B cell (primary cell): ENCODE measurements around the gene MMP2. TPM values are rescaled to one million over a fixed set of nuclear protein-coding genes. Genes with fewer than 3 reads are reported as not detected.

Source experiments
- ATAC-seq: fragments of 200-7000 bp; cut with Tn5 transposase; one replicate; pipeline ENCODE4 v1.10.0; 2021; ENCODE audit warnings: low read depth, mild to moderate bottlenecking, moderate number of reproducible peaks, moderate library complexity
- CTCF ChIA-PET: fragments of 350-600 bp; sonication (Branson Sonifier 250); formaldehyde crosslinking; loops from one replicate; lab custom pipeline; 2021; ENCODE audit warnings: antibody characterized with exemption, inconsistent platforms; lab: Charles Lee
- POLR2A ChIA-PET: fragments of 350-600 bp; sonication (Branson Sonifier 250); formaldehyde crosslinking; loops from one replicate; lab custom pipeline; 2021; ENCODE audit warnings: antibody characterized with exemption; lab: Charles Lee
- DNase-seq: peaks from one replicate; pipeline ENCODE4 v3.0.0; 2013
- H2AFZ ChIP-seq: 2 replicates; pipeline ENCODE4 v1.6.1; 2012; ENCODE audit warnings: mild to moderate bottlenecking, low read depth, low read length; ENCODE audit not compliant: insufficient read depth, poor library complexity, severe bottlenecking
- H3K27ac ChIP-seq, 2 donors: 1 replicate in 1 of 2; 2 replicates in 1 of 2; pipeline ENCODE4 v1.5.1; 2012 to 2013; ENCODE audit warnings: low read length in 2 of 2, mild to moderate bottlenecking in 2 of 2, moderate library complexity in 1 of 2
- H3K27me3 ChIP-seq, 4 experiments: fragments of 200-600 bp in 1 of 4; sonication (generic) in 1 of 4; replicated peaks in 1 of 4; 1 replicate in 2 of 4; 2 replicates in 2 of 4; pipeline versions ENCODE4 v1.6.1 to v1.7.0; 2013 to 2016; ENCODE audit warnings: low read length in 3 of 4, mild to moderate bottlenecking in 2 of 4, mixed read lengths in 1 of 4, moderate library complexity in 1 of 4; ENCODE audit not compliant: insufficient read depth in 4 of 4, control insufficient read depth in 3 of 4; ENCODE audit errors: control extremely low read depth in 1 of 4
- H3K36me3 ChIP-seq, 2 experiments: replicated peaks in 1 of 2; 1 replicate in 1 of 2; 2 replicates in 1 of 2; pipeline versions ENCODE4 v1.6.1 to v1.7.1; 2013; ENCODE audit warnings: low read length in 1 of 2; ENCODE audit not compliant: insufficient read depth in 2 of 2, control insufficient read depth in 1 of 2; ENCODE audit errors: control extremely low read depth in 1 of 2, extremely low read depth in 1 of 2
- H3K4me1 ChIP-seq, 2 donors: fragments of 200-600 bp in 1 of 2; sonication (generic) in 1 of 2; 1 replicate in 1 of 2; 2 replicates in 1 of 2; pipeline versions ENCODE4 v1.5.1 to v1.6.1; 2013 to 2017; ENCODE audit warnings: low read length in 2 of 2; ENCODE audit not compliant: control insufficient read depth in 2 of 2, insufficient read depth in 2 of 2
- H3K4me2 ChIP-seq: replicated peaks from 2 replicates; pipeline ENCODE3; 2012; ENCODE audit warnings: mild to moderate bottlenecking, low read depth, low read length; ENCODE audit not compliant: poor library complexity, severe bottlenecking
- H3K4me3 ChIP-seq, 5 experiments: fragments of 200-600 bp in 1 of 5; sonication (generic) in 1 of 5; 1 replicate in 3 of 5; 2 replicates in 2 of 5; pipeline versions ENCODE4 v1.5.1 to v1.7.0; 2011 to 2016; ENCODE audit warnings: low read length in 4 of 5, mild to moderate bottlenecking in 4 of 5, low read depth in 2 of 5, control low read depth in 1 of 5, moderate library complexity in 1 of 5; ENCODE audit not compliant: insufficient read depth in 1 of 5; ENCODE audit errors: control extremely low read depth in 1 of 5, extremely low read depth in 1 of 5
- H3K79me2 ChIP-seq: fragments of 200-600 bp; sonication (generic); one replicate; pipeline ENCODE4 v1.6.0; 2016; ENCODE audit warnings: low read length; ENCODE audit not compliant: control insufficient read depth, insufficient read depth
- H3K9ac ChIP-seq: fragments of 200-600 bp; sonication (generic); 2 replicates; pipeline ENCODE4 v1.6.1; 2017; ENCODE audit warnings: mild to moderate bottlenecking, low read length, moderate library complexity
- H3K9me3 ChIP-seq, 3 donors: one replicate each; pipeline versions ENCODE4 v1.6.1 to v1.7.1; 2013; ENCODE audit warnings: low read length in 2 of 3; ENCODE audit not compliant: control insufficient read depth in 2 of 3, insufficient read depth in 1 of 3; ENCODE audit errors: control extremely low read depth in 1 of 3
- H4K20me1 ChIP-seq: 2 replicates; pipeline ENCODE4 v1.6.0; 2012; ENCODE audit warnings: mild to moderate bottlenecking, low read length; ENCODE audit not compliant: insufficient read depth, control insufficient read depth, poor library complexity, severe bottlenecking
- H3K27ac Mint-ChIP-seq: one replicate; pipeline ENCODE4 v1.8.0; 2021; ENCODE audit warnings: mixed read lengths
- H3K27me3 Mint-ChIP-seq: one replicate; pipeline ENCODE4 v1.8.0; 2021; ENCODE audit warnings: mixed read lengths
- H3K4me1 Mint-ChIP-seq: one replicate; pipeline ENCODE4 v1.8.0; 2021; ENCODE audit warnings: mixed read lengths
- H3K4me3 Mint-ChIP-seq: one replicate; pipeline ENCODE4 v1.8.0; 2021; ENCODE audit warnings: mixed read lengths
- H3K9me3 Mint-ChIP-seq: one replicate; pipeline ENCODE4 v1.8.0; 2022; ENCODE audit warnings: mixed read lengths; ENCODE audit not compliant: insufficient read depth
- CTCF ChIP-seq: fragments of 200-600 bp; IDR thresholded peaks from one replicate; pipeline ENCODE4 v1.8.0; 2022; ENCODE audit warnings: antibody characterized with exemption, mild to moderate bottlenecking
- EZH2 ChIP-seq: IDR thresholded peaks from 2 replicates; pipeline ENCODE4 v1.6.1; 2012; ENCODE audit warnings: borderline replicate concordance, low read depth, mild to moderate bottlenecking, moderate library complexity, low read length; ENCODE audit not compliant: insufficient read depth, poor library complexity, severe bottlenecking
- WGBS: methylation state at CpG from one replicate; pipeline ENCODE4 v1.1.5; 2013; ENCODE audit warnings: missing lambda C conversion rate; ENCODE audit not compliant: insufficient coverage; 5-methylcytosine and 5-hydroxymethylcytosine counted together
- intact Hi-C: fragments of 100-400 bp; cut with micrococcal nuclease; formaldehyde crosslinking; loops from one replicate; pipeline ENCODE4 v1.10.0; 2022
- polyA plus RNA-seq: library from polyadenylated mRNA; depleted of rRNA; stranded (reverse); fragments of >200 nt; gene quantifications from 2 replicates; pipeline ENCODE4 v1.2.3, GENCODE V29; 2012
- total RNA-seq, 2 donors: library from RNA; stranded (reverse); fragments of 120-200 nt in 1 of 2; gene quantifications; 1 replicate in 1 of 2; 2 replicates in 1 of 2; pipeline versions ENCODE4 v1.2.3 to v1.2.4, GENCODE V29; 2013 to 2022

The MMP2 gene
- total and polyA plus RNA-seq, 2 donors (not counting 1 experiment from before 2014, with no cell fraction given), result not detected

- no peaks in the 10 kb centered on the region for H3K9me3 Mint-ChIP-seq
- no peaks in the 10 kb centered on the region for H3K4me1 Mint-ChIP-seq
- intact Hi-C loops, result no loop called here
- no peak overlapping the region for H3K4me2 ChIP-seq
- H3K27me3 ChIP-seq, result peaks cover 0 to 18% (median 6%) of the 10 kb centered on the region in 4 experiments
- no peak overlapping the region for H2AFZ ChIP-seq
- no peak overlapping the region for H3K4me3 Mint-ChIP-seq
- no peak overlapping the region for H3K4me3 ChIP-seq
- H4K20me1 ChIP-seq, result no peaks in the 10 kb centered on the region
- WGBS, result 100% methylated on average over 1 of the region's 2 CpGs
- DNase-seq (no peak), ATAC-seq (no peak)
- ChIA-PET CTCF (no interaction called here), POLR2A (no interaction called here)
- H3K79me2 ChIP-seq, result no peaks in the 10 kb centered on the region
- TF ChIP-seq EZH2, result no peak
- no peak for TF ChIP-seq CTCF
- H3K27ac ChIP-seq, result no peak overlapping the region
- no peaks in the 10 kb centered on the region for H3K9me3 ChIP-seq
- H3K4me1 ChIP-seq, result no peaks in the 10 kb centered on the region
- H3K27me3 Mint-ChIP-seq, result peaks cover 43% of the 10 kb centered on the region
- H3K36me3 ChIP-seq, result no peaks in the 10 kb centered on the region
- no peak overlapping the region for H3K9ac ChIP-seq
- no peak overlapping the region for H3K27ac Mint-ChIP-seq
Measured at GRCh38 chr16:55482056-55482455, 3.1 kb downstream of the MMP2 start.

- H3K27ac ChIP-seq, result no peak overlapping the region
Measured at GRCh38 chr16:55487048-55487803, 8.2 kb downstream of the MMP2 start.

More at GRCh38 chr16:55487048-55487803, 8.2 kb downstream of the MMP2 start:
- ATAC-seq (no peak), DNase-seq (no peak)
- TF ChIP-seq CTCF (no peak), EZH2 (no peak)
- Histone ChIP-seq H3K9ac (no peak overlapping the region), H3K36me3 (no peaks in the 10 kb centered on the region), H3K27me3 (no peaks in the 10 kb centered on the region), H3K4me1 (no peaks in the 10 kb centered on the region), H3K79me2 (no peaks in the 10 kb centered on the region), H3K4me3 (no peak overlapping the region), H4K20me1 (no peaks in the 10 kb centered on the region), H3K9me3 (peaks cover 0 to 10% (median 0%) of the 10 kb centered on the region in 3 donors), H3K4me2 (no peak overlapping the region), H2AFZ (no peak overlapping the region)
- 91% methylated on average over 13 of the region's 13 CpGs for WGBS
- intact Hi-C loops, result no loop called here
- H3K9me3 Mint-ChIP-seq, result no peaks in the 10 kb centered on the region
- ChIA-PET CTCF (no interaction called here), POLR2A (no interaction called here)
- H3K27me3 Mint-ChIP-seq, result peaks cover 5% of the 10 kb centered on the region
- no peak overlapping the region for H3K27ac Mint-ChIP-seq
- no peaks in the 10 kb centered on the region for H3K4me1 Mint-ChIP-seq
- H3K4me3 Mint-ChIP-seq, result no peak overlapping the region
